ENCODE results near the gene CHST3.

Gene CHST3

DNA sequence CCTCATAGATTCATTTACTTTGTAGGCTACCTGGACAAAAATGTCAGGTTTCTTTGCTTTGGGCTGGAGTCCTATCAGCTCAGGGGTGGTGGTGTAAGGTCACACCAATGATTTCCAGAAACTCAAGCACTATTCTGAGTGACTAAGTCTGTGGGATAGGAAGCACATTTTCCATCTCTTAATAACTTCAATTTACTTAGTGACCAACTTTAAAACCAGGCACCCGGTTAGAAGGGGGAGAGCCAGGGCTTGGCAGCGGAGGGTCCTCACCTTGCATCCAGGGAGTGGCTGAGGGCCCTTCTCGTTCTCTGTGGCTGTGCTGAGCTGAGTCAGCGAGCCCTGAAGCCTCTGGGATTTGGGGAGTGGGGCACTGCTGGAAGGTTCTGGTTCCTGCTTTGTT is 6.7 kb downstream of the CHST3 start:
- no peaks in the 10 kb centered on the region for H3K9me2 ChIP-seq (replicated peaks; ENCODE audit: low read depth, low read length)
- no peaks in the 10 kb centered on the region for H3K4me1 ChIP-seq (ENCODE audit: insufficient read depth, low read length, poor library complexity, severe bottlenecking)
- H4K20me1 ChIP-seq (ENCODE audit: insufficient read depth, low read length, poor library complexity, severe bottlenecking): no peaks in the 10 kb centered on the region
- H3K36me3 ChIP-seq (ENCODE audit: insufficient read depth, low read length): no peaks in the 10 kb centered on the region
- no peak overlapping the region for H2AFZ ChIP-seq (ENCODE audit: low read length)
- H3K27me3 ChIP-seq (ENCODE audit: insufficient read depth, low read length, poor library complexity, severe bottlenecking): no peaks in the 10 kb centered on the region
- no peaks in the 10 kb centered on the region for H3K9me3 ChIP-seq (ENCODE audit: insufficient read depth, low read depth, low read length)
- no peak for TF ChIP-seq EZH2phosphoT487 (IDR thresholded peaks at IDR 0.05; ENCODE audit: borderline replicate concordance)
- TF ChIP-seq, protein P1, sequence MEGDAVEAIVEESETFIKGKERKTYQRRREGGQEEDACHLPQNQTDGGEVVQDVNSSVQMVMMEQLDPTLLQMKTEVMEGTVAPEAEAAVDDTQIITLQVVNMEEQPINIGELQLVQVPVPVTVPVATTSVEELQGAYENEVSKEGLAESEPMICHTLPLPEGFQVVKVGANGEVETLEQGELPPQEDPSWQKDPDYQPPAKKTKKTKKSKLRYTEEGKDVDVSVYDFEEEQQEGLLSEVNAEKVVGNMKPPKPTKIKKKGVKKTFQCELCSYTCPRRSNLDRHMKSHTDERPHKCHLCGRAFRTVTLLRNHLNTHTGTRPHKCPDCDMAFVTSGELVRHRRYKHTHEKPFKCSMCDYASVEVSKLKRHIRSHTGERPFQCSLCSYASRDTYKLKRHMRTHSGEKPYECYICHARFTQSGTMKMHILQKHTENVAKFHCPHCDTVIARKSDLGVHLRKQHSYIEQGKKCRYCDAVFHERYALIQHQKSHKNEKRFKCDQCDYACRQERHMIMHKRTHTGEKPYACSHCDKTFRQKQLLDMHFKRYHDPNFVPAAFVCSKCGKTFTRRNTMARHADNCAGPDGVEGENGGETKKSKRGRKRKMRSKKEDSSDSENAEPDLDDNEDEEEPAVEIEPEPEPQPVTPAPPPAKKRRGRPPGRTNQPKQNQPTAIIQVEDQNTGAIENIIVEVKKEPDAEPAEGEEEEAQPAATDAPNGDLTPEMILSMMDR (conservative IDR thresholded peaks at IDR 0.05; ENCODE audit: low read length): no peak
- no peak overlapping the region for H3K4me2 ChIP-seq (ENCODE audit: low read depth, low read length, poor library complexity, severe bottlenecking)
- H3K79me2 ChIP-seq (ENCODE audit: insufficient read depth, low read length): no peaks in the 10 kb centered on the region
- H3K4me3 ChIP-seq (ENCODE audit: low read length, poor library complexity, severe bottlenecking): no peak overlapping the region
- H3F3A ChIP-seq (ENCODE audit: low read depth): no peaks in the 10 kb centered on the region
- no peak overlapping the region for H3K9ac ChIP-seq (ENCODE audit: low read depth, low read length, poor library complexity, severe bottlenecking)

DNA sequence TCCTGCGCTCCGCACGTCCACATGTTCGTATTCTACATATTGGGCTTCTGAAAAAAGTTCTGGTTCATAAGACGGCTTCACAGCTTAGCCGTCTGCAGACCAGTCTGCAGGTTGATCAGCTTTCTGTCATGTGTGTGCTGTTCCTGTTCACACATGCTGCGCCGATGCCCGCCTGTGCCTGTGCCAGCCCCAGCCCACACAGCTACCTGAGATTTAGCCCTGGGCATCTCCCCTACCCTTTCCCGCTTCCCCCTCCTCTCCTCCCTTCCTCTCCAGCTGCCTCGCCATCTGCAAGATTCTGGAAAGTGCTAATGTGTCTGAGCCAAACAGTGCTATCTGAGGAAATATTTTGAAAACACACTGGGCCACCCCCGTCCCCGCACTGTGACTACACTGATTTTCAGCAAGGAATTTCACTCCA is 7.1 kb downstream of the CHST3 start:
- Histone ChIP-seq H3F3A (ENCODE audit: low read depth) (no peaks in the 10 kb centered on the region), H3K79me2 (ENCODE audit: insufficient read depth, low read length) (no peaks in the 10 kb centered on the region), H3K36me3 (ENCODE audit: insufficient read depth, low read length) (no peaks in the 10 kb centered on the region), H3K9me3 (ENCODE audit: insufficient read depth, low read depth, low read length) (no peaks in the 10 kb centered on the region), H3K27me3 (ENCODE audit: insufficient read depth, low read length, poor library complexity, severe bottlenecking) (no peaks in the 10 kb centered on the region), H3K4me1 (ENCODE audit: insufficient read depth, low read length, poor library complexity, severe bottlenecking) (no peaks in the 10 kb centered on the region), H3K4me3 (ENCODE audit: low read length, poor library complexity, severe bottlenecking) (no peak overlapping the region), H3K9me2 (replicated peaks; ENCODE audit: low read depth, low read length) (no peaks in the 10 kb centered on the region), H4K20me1 (ENCODE audit: insufficient read depth, low read length, poor library complexity, severe bottlenecking) (no peaks in the 10 kb centered on the region), H2AFZ (ENCODE audit: low read length) (no peak overlapping the region), H3K9ac (ENCODE audit: low read depth, low read length, poor library complexity, severe bottlenecking) (no peak overlapping the region), H3K4me2 (ENCODE audit: low read depth, low read length, poor library complexity, severe bottlenecking) (no peak overlapping the region)
- no peak for TF ChIP-seq EZH2phosphoT487 (IDR thresholded peaks at IDR 0.05; ENCODE audit: borderline replicate concordance)
- TF ChIP-seq, protein P1 (conservative IDR thresholded peaks at IDR 0.05; ENCODE audit: low read length): no peak

DNA sequence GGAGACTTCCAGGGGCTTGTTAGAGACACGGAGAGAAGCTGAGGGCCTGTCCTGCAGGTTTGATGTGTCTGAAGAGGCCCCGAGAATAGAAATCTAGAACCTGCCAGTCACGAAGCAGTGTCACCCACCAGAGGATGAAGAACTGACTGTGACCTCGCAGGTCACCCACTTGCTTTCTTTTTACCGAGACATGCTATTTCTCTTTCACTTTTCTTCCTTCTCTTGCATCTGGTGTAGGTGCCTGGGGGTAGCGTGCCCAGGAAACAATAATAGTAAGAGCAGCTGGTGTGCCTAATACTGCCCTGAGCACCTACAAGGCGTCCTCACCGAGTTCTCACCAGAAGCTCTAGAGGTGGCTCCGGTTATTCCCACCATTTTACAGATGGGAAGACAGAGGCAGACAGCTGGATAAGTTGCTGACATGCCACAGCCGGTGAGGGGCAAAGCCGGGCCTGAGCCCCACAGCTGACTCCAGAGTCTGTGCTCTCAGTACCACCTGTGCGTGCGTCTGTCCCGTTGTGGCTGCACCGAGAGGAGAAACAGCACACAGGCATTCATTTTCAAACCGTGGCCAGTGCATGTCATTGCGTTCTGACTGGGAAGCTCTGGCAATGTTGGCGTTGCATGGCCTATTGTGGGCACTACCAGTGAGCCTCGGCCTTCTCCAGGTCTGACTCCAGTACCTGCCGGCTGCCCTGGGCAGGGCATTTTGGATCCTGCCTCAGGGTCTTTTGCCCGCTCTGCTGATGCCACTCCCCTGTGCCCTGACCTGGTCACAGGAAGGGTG is 7.8 kb downstream of the CHST3 start:
- Histone ChIP-seq H3K4me2 (ENCODE audit: low read depth, low read length, poor library complexity, severe bottlenecking) (no peak overlapping the region), H4K20me1 (ENCODE audit: insufficient read depth, low read length, poor library complexity, severe bottlenecking) (no peaks in the 10 kb centered on the region)

More for the DNA sequence above, 7.8 kb downstream of the CHST3 start:
- Histone ChIP-seq H3K36me3 (ENCODE audit: insufficient read depth, low read length) (no peaks in the 10 kb centered on the region), H2AFZ (ENCODE audit: low read length) (no peak overlapping the region), H3K9me2 (replicated peaks; ENCODE audit: low read depth, low read length) (no peaks in the 10 kb centered on the region), H3K4me3 (ENCODE audit: low read length, poor library complexity, severe bottlenecking) (no peak overlapping the region), H3K9me3 (ENCODE audit: insufficient read depth, low read depth, low read length) (no peaks in the 10 kb centered on the region), H3K27me3 (ENCODE audit: insufficient read depth, low read length, poor library complexity, severe bottlenecking) (no peaks in the 10 kb centered on the region), H3K9ac (ENCODE audit: low read depth, low read length, poor library complexity, severe bottlenecking) (no peak overlapping the region), H3K4me1 (ENCODE audit: insufficient read depth, low read length, poor library complexity, severe bottlenecking) (no peaks in the 10 kb centered on the region), H3K79me2 (ENCODE audit: insufficient read depth, low read length) (no peaks in the 10 kb centered on the region), H3F3A (ENCODE audit: low read depth) (no peaks in the 10 kb centered on the region)
- TF ChIP-seq EZH2phosphoT487 (IDR thresholded peaks at IDR 0.05; ENCODE audit: borderline replicate concordance): no peak
- TF ChIP-seq, protein P1 (conservative IDR thresholded peaks at IDR 0.05; ENCODE audit: low read length): no peak
